EL (cell line): ENCODE data around the gene KIFC3.

Experiments
- DNase-seq: peaks from one replicate; pipeline ENCODE4 v3.0.0-alpha.2; 2016

KIFC3 gene

DNA sequence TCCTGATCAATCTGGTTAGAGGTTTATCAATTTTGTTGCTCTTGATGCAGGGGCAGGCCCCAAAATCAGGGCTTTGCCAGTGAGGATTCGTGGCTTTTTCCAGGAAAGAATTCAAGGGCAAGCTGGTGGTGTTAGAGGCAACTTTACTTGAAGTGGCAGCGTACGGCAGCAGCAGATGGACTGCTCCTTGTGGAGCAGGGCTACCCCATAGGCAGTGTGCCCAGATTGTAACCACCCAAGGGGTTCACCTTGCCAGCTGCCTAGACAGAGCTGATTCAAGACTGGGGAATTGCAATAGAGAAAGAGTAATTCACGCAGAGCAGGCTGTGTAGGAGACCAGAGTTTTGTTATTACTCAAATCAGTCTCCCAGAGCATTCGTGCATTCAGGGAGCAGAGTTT, 90.9 kb downstream of the KIFC3 start:
- DNase-seq = no peak

GRCh38 chr16:57709663-57710062, 92.6 kb downstream of the KIFC3 start:
- DNase-seq = no peak
